ENCODE data around the gene RUFY4. TPM values are rescaled to one million over a fixed set of nuclear protein-coding genes. Genes with fewer than 3 reads are reported as not detected.
"Not testable (repeated sequence)": the region's sequence is repeated elsewhere in the genome, so short reads cannot be mapped to it uniquely, and the experiment has no call there.

Gene RUFY4
- total RNA-seq, 1 donor from 2014 or later: not detected

GRCh38 chr2:218122286-218122685 is 53.2 kb downstream of the RUFY4 start:
- H3K27me3 ChIP-seq (ENCODE audit: low read depth); H3K9me3 ChIP-seq; H3K4me3 ChIP-seq; H3K27ac ChIP-seq; DNase-seq; ATAC-seq; H3K36me3 ChIP-seq; intact Hi-C loops (cut with DNase I): not testable (repeated sequence)
- H3K4me1 ChIP-seq: peaks cover 17% of the 10 kb centered on the region

GRCh38 chr2:218123986-218124385 is 54.9 kb downstream of the RUFY4 start:
- H3K27ac ChIP-seq: no peak overlapping the region
- peaks cover 17% of the 10 kb centered on the region for H3K4me1 ChIP-seq
- no peak for TF ChIP-seq CTCF (IDR thresholded peaks at IDR 0.05)
- ATAC-seq (no peak), DNase-seq (no peak)
- no peak overlapping the region for H3K4me3 ChIP-seq
- peaks cover 4% of the 10 kb centered on the region for H3K9me3 ChIP-seq
- H3K36me3 ChIP-seq: no peaks in the 10 kb centered on the region
- intact Hi-C loops (cut with DNase I): no loop called here
- no peaks in the 10 kb centered on the region for H3K27me3 ChIP-seq (ENCODE audit: low read depth)

- Histone ChIP-seq H3K4me1 (peaks cover 17% of the 10 kb centered on the region), H3K36me3 (no peaks in the 10 kb centered on the region), H3K27ac (peak overlapping the region; percentile 31), H3K27me3 (ENCODE audit: low read depth) (no peaks in the 10 kb centered on the region), H3K4me3 (no peak overlapping the region), H3K9me3 (peaks cover 4% of the 10 kb centered on the region)
- TF ChIP-seq CTCF (IDR thresholded peaks at IDR 0.05): no peak
- DNase-seq (no peak), ATAC-seq (peak; percentile 59 to 64)
- intact Hi-C loops (cut with DNase I): no loop called here
These were observed 56.0 kb downstream of the RUFY4 start for GRCh38 chr2:218125095-218125494.

GRCh38 chr2:218125626-218126080 is 56.6 kb downstream of the RUFY4 start, which contains the start of gene CXCR2:
CXCR2 (plus strand) TSS chr2:218126028; CDS start chr2:218134802, 8,774 bp downstream.
- intact Hi-C loops (cut with DNase I): no loop called here
- Histone ChIP-seq H3K4me3 (peak within 1 kb of the TSS; percentile 19), H3K9me3 (peaks cover 4% of the 10 kb centered on the region), H3K36me3 (no peaks in the 10 kb centered on the region), H3K27me3 (ENCODE audit: low read depth) (no peaks in the 10 kb centered on the region), H3K4me1 (peaks cover 17% of the 10 kb centered on the region), H3K27ac (peak within 1 kb of the TSS; percentile 31)
- peak; percentile 81 for DNase-seq
- ATAC-seq: peak; percentile 58 to 74
- TF ChIP-seq CTCF (IDR thresholded peaks at IDR 0.05): no peak

GRCh38 chr2:218127929-218128455 is 58.9 kb downstream of the RUFY4 start:
- no peak for TF ChIP-seq CTCF (IDR thresholded peaks at IDR 0.05)
- no peak overlapping the region for H3K27ac ChIP-seq
- H3K9me3 ChIP-seq: no peaks in the 10 kb centered on the region
- H3K4me1 ChIP-seq: peaks cover 17% of the 10 kb centered on the region
- intact Hi-C loops (cut with DNase I): no loop called here
- DNase-seq: no peak
- H3K27me3 ChIP-seq (ENCODE audit: low read depth): no peaks in the 10 kb centered on the region
- no peaks in the 10 kb centered on the region for H3K36me3 ChIP-seq
- H3K4me3 ChIP-seq: no peak overlapping the region
- ATAC-seq: no peak

GRCh38 chr2:218128781-218129457 is 59.9 kb downstream of the RUFY4 start:
- DNase-seq: no peak
- H3K36me3 ChIP-seq: no peaks in the 10 kb centered on the region
- TF ChIP-seq CTCF (IDR thresholded peaks at IDR 0.05): no peak
- no peaks in the 10 kb centered on the region for H3K9me3 ChIP-seq
- intact Hi-C loops (cut with DNase I): no loop called here
- H3K4me3 ChIP-seq: peak overlapping the region; percentile 8
- no peaks in the 10 kb centered on the region for H3K27me3 ChIP-seq (ENCODE audit: low read depth)
- ATAC-seq: peak; percentile 25 to 26
- no peak overlapping the region for H3K27ac ChIP-seq
- peaks cover 17% of the 10 kb centered on the region for H3K4me1 ChIP-seq

All from lower lobe of right lung (tissue), 2 donors.